H1 (cell line): ENCODE measurements around the gene GALNT5. TPM values are rescaled to one million over a fixed set of nuclear protein-coding genes. Genes with fewer than 3 reads are reported as not detected.

ENCODE experiments used
- CTCF ChIA-PET: fragments of 300-600 bp; sonication (Branson Sonifier 250); formaldehyde crosslinking; loops from one replicate; lab custom pipeline; 2021; ENCODE audit not compliant: partially characterized antibody; lab: Charles Lee
- POLR2A ChIA-PET: fragments of 300-600 bp; sonication (Branson Sonifier 250); formaldehyde crosslinking; loops from one replicate; lab custom pipeline; 2021; ENCODE audit warnings: inconsistent platforms; ENCODE audit not compliant: partially characterized antibody; lab: Charles Lee
- DNase-seq, 2 experiments: peaks; one replicate each; pipeline versions ENCODE4 v3.0.0 to v3.0.0-alpha.2; 2010 to 2022; ENCODE audit warnings: low spot score in 2 of 2, low read depth in 1 of 2, mixed read lengths in 1 of 2
- FAIRE-seq: peaks from 2 replicates; lab custom pipeline; 2011; peaks lifted over from hg19 to GRCh38; lab: Jason Lieb, UNC
- H2AFZ ChIP-seq: 2 replicates; pipeline ENCODE4 v1.8.1; 2012; ENCODE audit warnings: low read length, inconsistent platforms
- H2AK5ac ChIP-seq: 2 replicates; pipeline ENCODE4 v1.6.1; 2013; ENCODE audit warnings: low read depth, low read length
- H2BK120ac ChIP-seq: replicated peaks from 2 replicates; pipeline ENCODE3; 2013; ENCODE audit warnings: low read depth, low read length, inconsistent platforms
- H2BK12ac ChIP-seq: 2 replicates; pipeline ENCODE4 v1.6.1; 2013; ENCODE audit warnings: low read depth, low read length
- H2BK15ac ChIP-seq: 2 replicates; pipeline ENCODE4 v1.6.1; 2013; ENCODE audit warnings: low read length
- H2BK20ac ChIP-seq: 2 replicates; pipeline ENCODE4 v1.6.1; 2013; ENCODE audit warnings: low read length
- H2BK5ac ChIP-seq: 2 replicates; pipeline ENCODE4 v1.6.1; 2013; ENCODE audit warnings: low read depth, low read length
- H3K14ac ChIP-seq: 2 replicates; pipeline ENCODE4 v1.6.1; 2013; ENCODE audit warnings: inconsistent platforms; ENCODE audit not compliant: insufficient read length
- H3K18ac ChIP-seq: 2 replicates; pipeline ENCODE4 v1.6.1; 2013; ENCODE audit warnings: low read length; ENCODE audit errors: extremely low read depth
- H3K23ac ChIP-seq: 2 replicates; pipeline ENCODE4 v1.6.1; 2013; ENCODE audit warnings: inconsistent platforms; ENCODE audit not compliant: insufficient read length
- H3K23me2 ChIP-seq: 2 replicates; pipeline ENCODE4 v1.6.1; 2013; ENCODE audit warnings: low read depth, low read length
- H3K27ac ChIP-seq: 2 replicates; pipeline ENCODE4 v1.6.1; 2011; ENCODE audit warnings: low read depth, low read length, inconsistent platforms
- H3K27me3 ChIP-seq, 4 experiments: replicated peaks in 1 of 4; 1 replicate in 1 of 4; 2 replicates in 3 of 4; pipeline versions ENCODE4 v1.6.1 to v1.8.1; 2011 to 2013; ENCODE audit warnings: low read length in 3 of 4, mild to moderate bottlenecking in 3 of 4, inconsistent platforms in 2 of 4, mixed read lengths in 2 of 4, moderate library complexity in 1 of 4; ENCODE audit not compliant: control insufficient read depth in 3 of 4, insufficient read depth in 3 of 4; ENCODE audit errors: extremely low read depth in 1 of 4
- H3K36me3 ChIP-seq, 4 experiments: 2 replicates each; pipeline versions ENCODE4 v1.6.1 to v1.8.1; 2011 to 2013; ENCODE audit warnings: mild to moderate bottlenecking in 4 of 4, low read length in 3 of 4, moderate library complexity in 2 of 4, control low read depth in 1 of 4, inconsistent platforms in 1 of 4; ENCODE audit not compliant: insufficient read depth in 4 of 4, control insufficient read depth in 2 of 4
- H3K4ac ChIP-seq: replicated peaks from 2 replicates; pipeline ENCODE3; 2013; ENCODE audit warnings: low read length, low read depth, mixed read lengths, inconsistent platforms; ENCODE audit not compliant: insufficient read length
- H3K4me1 ChIP-seq, 4 experiments: replicated peaks in 1 of 4; 1 replicate in 1 of 4; 2 replicates in 3 of 4; pipeline versions ENCODE4 v1.6.1 to v1.8.1; 2011 to 2013; ENCODE audit warnings: low read length in 3 of 4, inconsistent platforms in 2 of 4, mixed read lengths in 1 of 4; ENCODE audit not compliant: insufficient read depth in 4 of 4, control insufficient read depth in 3 of 4
- H3K4me2 ChIP-seq, 2 experiments: 2 replicates each; pipeline versions ENCODE4 v1.6.1 to v1.8.1; 2011 to 2013; ENCODE audit warnings: low read depth in 2 of 2, low read length in 2 of 2, control low read depth in 1 of 2, inconsistent platforms in 1 of 2, mild to moderate bottlenecking in 1 of 2; ENCODE audit not compliant: insufficient read depth in 1 of 2
- H3K4me3 ChIP-seq, 4 experiments: fragments of 200-600, 300-600 bp in 1 of 4; sonication (generic), shearing (Covaris generic), sonication (Bioruptor Twin) in 1 of 4; 2 replicates each; pipeline versions ENCODE4 v1.5.1 to v1.8.1; 2011 to 2016; ENCODE audit warnings: low read length in 4 of 4, low read depth in 3 of 4, control low read depth in 2 of 4, inconsistent platforms in 2 of 4, mild to moderate bottlenecking in 2 of 4, mixed read lengths in 1 of 4, moderate library complexity in 1 of 4; ENCODE audit not compliant: insufficient read depth in 2 of 4; ENCODE audit errors: extremely low read depth in 1 of 4
- H3K56ac ChIP-seq: replicated peaks from 2 replicates; pipeline ENCODE3; 2013; ENCODE audit warnings: low read depth, mild to moderate bottlenecking, mixed read lengths, low read length, inconsistent platforms; ENCODE audit not compliant: insufficient read length
- H3K79me1 ChIP-seq: 2 replicates; pipeline ENCODE4 v1.6.1; 2013; ENCODE audit warnings: low read depth, low read length, control low read depth
- H3K79me2 ChIP-seq, 2 experiments: 2 replicates each; pipeline versions ENCODE4 v1.6.1 to v1.8.1; 2012 to 2013; ENCODE audit warnings: low read length in 2 of 2, mild to moderate bottlenecking in 2 of 2, inconsistent platforms in 1 of 2; ENCODE audit not compliant: insufficient read depth in 2 of 2, control insufficient read depth in 1 of 2
- H3K9ac ChIP-seq, 4 experiments: replicated peaks in 1 of 4; 1 replicate in 1 of 4; 2 replicates in 3 of 4; pipeline versions ENCODE4 v1.6.1 to v1.8.1; 2011 to 2013; ENCODE audit warnings: low read depth in 3 of 4, low read length in 3 of 4, control low read depth in 2 of 4, mild to moderate bottlenecking in 2 of 4, moderate library complexity in 2 of 4, inconsistent platforms in 1 of 4; ENCODE audit errors: extremely low read depth in 1 of 4
- H3K9me3 ChIP-seq, 2 experiments: 2 replicates each; pipeline versions ENCODE4 v1.6.1 to v1.8.1; 2012 to 2013; ENCODE audit warnings: mild to moderate bottlenecking in 2 of 2, moderate library complexity in 2 of 2, control low read depth in 1 of 2, inconsistent platforms in 1 of 2, low read depth in 1 of 2, low read length in 1 of 2, mixed read lengths in 1 of 2; ENCODE audit not compliant: insufficient read depth in 2 of 2
- H4K20me1 ChIP-seq, 2 experiments: replicated peaks in 1 of 2; 2 replicates each; pipeline versions ENCODE3 to v1.8.1; 2011 to 2013; ENCODE audit warnings: inconsistent platforms in 2 of 2, low read length in 2 of 2, mild to moderate bottlenecking in 1 of 2; ENCODE audit not compliant: insufficient read depth in 2 of 2, control insufficient read depth in 1 of 2
- H4K5ac ChIP-seq: 2 replicates; pipeline ENCODE4 v1.6.1; 2013; ENCODE audit warnings: low read length, low read depth, mixed read lengths, inconsistent platforms; ENCODE audit not compliant: insufficient read length
- H4K8ac ChIP-seq: 2 replicates; pipeline ENCODE4 v1.8.0; 2013; ENCODE audit warnings: mild to moderate bottlenecking, moderate library complexity, low read length, inconsistent platforms; ENCODE audit not compliant: insufficient read depth; ENCODE audit errors: extremely low read depth
- H4K91ac ChIP-seq: replicated peaks from 2 replicates; pipeline ENCODE3; 2013; ENCODE audit warnings: low read length, mixed read lengths, inconsistent platforms; ENCODE audit not compliant: insufficient read length
- BCL11A ChIP-seq, 2 experiments: IDR thresholded peaks; one replicate each; pipeline ENCODE4 v1.6.1; 2011; ENCODE audit warnings: low read depth in 2 of 2, low read length in 2 of 2, mild to moderate bottlenecking in 2 of 2
- E2F6 ChIP-seq: IDR thresholded peaks from 2 replicates; pipeline ENCODE4 v1.6.1; 2012; ENCODE audit warnings: inconsistent platforms
- GTF2F1 ChIP-seq: IDR thresholded peaks from 2 replicates; pipeline ENCODE4 v1.6.1; 2012; ENCODE audit warnings: low read depth, low read length, improper control_type of control experiment, borderline replicate concordance
- JUND ChIP-seq: IDR thresholded peaks from 2 replicates; pipeline ENCODE4 v1.6.1; 2011; ENCODE audit warnings: mild to moderate bottlenecking, improper control_type of control experiment, low read length
- KDM5A ChIP-seq: fragments of 200-600 bp; IDR thresholded peaks from 2 replicates; pipeline ENCODE4 v1.7.1; 2012; ENCODE audit warnings: mild to moderate bottlenecking, low read length, inconsistent platforms, mixed read lengths
- NANOG ChIP-seq: IDR thresholded peaks from 2 replicates; pipeline ENCODE4 v1.6.1; 2011; ENCODE audit warnings: low read length, low read depth, mild to moderate bottlenecking, inconsistent platforms; ENCODE audit not compliant: insufficient read depth, poor library complexity, severe bottlenecking
- POLR2A ChIP-seq, 2 experiments: IDR thresholded peaks; 1 replicate in 1 of 2; 2 replicates in 1 of 2; pipeline ENCODE4 v1.6.1; 2011; ENCODE audit warnings: low read depth in 2 of 2, low read length in 2 of 2, mild to moderate bottlenecking in 2 of 2; ENCODE audit errors: control extremely low read depth in 1 of 2
- TAF1 ChIP-seq: IDR thresholded peaks from 2 replicates; pipeline ENCODE4 v1.6.1; 2011; ENCODE audit warnings: mild to moderate bottlenecking, low read depth, low read length
- USF2 ChIP-seq: IDR thresholded peaks from 2 replicates; pipeline ENCODE4 v1.6.1; 2011; ENCODE audit warnings: low read length, improper control_type of control experiment
- YY1 ChIP-seq: IDR thresholded peaks from 2 replicates; pipeline ENCODE4 v1.6.1; 2011; ENCODE audit warnings: low read depth, mild to moderate bottlenecking, low read length
- WGBS, 2 experiments: shearing (Covaris generic) in 1 of 2; methylation state at CpG; one replicate each; pipeline versions ENCODE4 v1.1.6 to v1.1.7; 2013 to 2015; ENCODE audit warnings: low lambda C conversion rate in 2 of 2, mixed read lengths in 2 of 2, inconsistent platforms in 1 of 2, low coverage in 1 of 2, missing lambda C conversion rate in 1 of 2; ENCODE audit not compliant: insufficient replicate concordance in 2 of 2, insufficient coverage in 1 of 2, insufficient read length in 1 of 2; ENCODE audit errors: extremely low coverage in 1 of 2, missing lambda C conversion rate in 1 of 2; 5-methylcytosine and 5-hydroxymethylcytosine counted together
- polyA plus RNA-seq, 7 experiments: library from polyadenylated mRNA; depleted of rRNA in 3 of 7; stranded (reverse) in 5 of 7; unstranded in 2 of 7; fragments of >200 nt in 5 of 7; fragments of 200-250 nt in 2 of 7; gene quantifications; 1 replicate in 5 of 7; 2 replicates in 1 of 7; 4 replicates in 1 of 7; pipeline versions ENCODE4 v1.2.1 to v1.2.3, GENCODE V29; 2011 to 2013; ENCODE audit warnings: missing spikeins in 2 of 7, mixed read lengths in 2 of 7
- total RNA-seq: library from RNA; stranded (reverse); fragmentation: NEBNext Ultra II Directional; extraction: Animal tissue kit (Norgen Biotek cat#: 25700); gene quantifications from 2 replicates; pipeline ENCODE4 v1.2.1, GENCODE V29; 2021
- TF ChIP-seq, protein P1 (sequence below): IDR thresholded peaks from 2 replicates; pipeline ENCODE4 v1.6.1; 2012; ENCODE audit warnings: low read length, inconsistent platforms

The GALNT5 gene
- total and polyA plus RNA-seq, 2 of the 8 experiments (the other 6 are each of a cell fraction or from before 2014, with no cell fraction given), result 0.02 to 0.06 TPM

DNA sequence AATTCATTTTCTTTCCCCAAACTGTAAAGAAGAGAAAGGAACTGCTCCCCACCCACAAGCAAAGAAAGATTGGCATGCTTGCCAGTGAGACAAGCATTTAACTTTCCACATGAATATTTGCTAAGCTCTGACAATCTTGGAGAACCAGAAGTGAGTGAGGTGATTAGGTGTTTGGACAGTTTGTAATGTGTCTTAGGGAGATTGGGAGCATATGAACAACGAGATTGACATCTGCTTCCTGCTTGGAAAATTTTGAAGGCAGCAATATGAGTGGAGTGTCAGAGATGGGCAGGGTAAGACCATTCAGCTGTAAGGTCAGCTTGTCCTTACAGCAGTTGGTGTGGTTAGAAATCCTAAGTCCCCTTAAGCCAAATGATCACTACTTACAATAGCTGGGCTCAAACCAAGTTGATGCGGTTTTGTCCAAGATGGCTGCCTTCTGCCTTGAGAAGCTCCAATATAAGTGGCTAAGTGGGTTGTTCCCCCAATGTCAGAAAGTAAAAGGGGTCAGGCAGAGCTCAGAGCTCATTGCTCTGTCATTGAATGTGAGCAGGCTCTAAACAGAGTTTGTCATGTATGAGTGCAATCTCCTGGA, 36.0 kb upstream of the GALNT5 start:
- Histone ChIP-seq H3K27ac (no peak overlapping the region), H3K56ac (no peak overlapping the region), H3K79me1 (no peaks in the 10 kb centered on the region), H3K9ac (no peak overlapping the region), H4K8ac (no peak overlapping the region), H3K4me3 (no peak overlapping the region), H3K27me3 (no peaks in the 10 kb centered on the region), H2BK12ac (no peak overlapping the region), H3K79me2 (no peaks in the 10 kb centered on the region), H4K20me1 (no peaks in the 10 kb centered on the region), H2BK5ac (no peak overlapping the region), H3K36me3 (no peaks in the 10 kb centered on the region), H2AK5ac (no peak overlapping the region), H2AFZ (no peak overlapping the region), H3K4ac (no peak overlapping the region), H3K18ac (no peak overlapping the region), H3K9me3 (no peaks in the 10 kb centered on the region), H2BK20ac (no peak overlapping the region), H2BK120ac (no peak overlapping the region), H3K4me2 (no peak overlapping the region), H4K91ac (no peak overlapping the region), H3K4me1 (no peaks in the 10 kb centered on the region), H2BK15ac (no peak overlapping the region), H4K5ac (no peak overlapping the region), H3K23ac (no peak overlapping the region), H3K14ac (no peak overlapping the region), H3K23me2 (no peaks in the 10 kb centered on the region)
- FAIRE-seq (no peak), DNase-seq (no peak)
- ChIA-PET CTCF (interaction anchor here (1.0 to 1.1 kb wide), 2 partner anchors 28 to 115 kb away, joined by 3 read pairs; no protein-coding TSS in a partner anchor), POLR2A (no interaction called here)
- 80% methylated on average over 2 of the region's 2 CpGs; no CpG with 5 or more reads in 1 of the 2 experiments for WGBS, 2 experiments
- TF ChIP-seq TAF1 (no peak), NANOG (no peak), POLR2A (IDR thresholded peaks at IDR 0.05; ENCODE audit: control extremely low read depth in 1 of 2, low read depth in 2 of 2, low read length in 2 of 2) (no peak), USF2 (no peak), BCL11A (IDR thresholded peaks at IDR 0.05; ENCODE audit: low read depth in 2 of 2, low read length in 2 of 2) (no peak), YY1 (no peak), GTF2F1 (no peak), KDM5A (no peak), E2F6 (no peak), JUND (no peak)
- TF ChIP-seq, protein P1, sequence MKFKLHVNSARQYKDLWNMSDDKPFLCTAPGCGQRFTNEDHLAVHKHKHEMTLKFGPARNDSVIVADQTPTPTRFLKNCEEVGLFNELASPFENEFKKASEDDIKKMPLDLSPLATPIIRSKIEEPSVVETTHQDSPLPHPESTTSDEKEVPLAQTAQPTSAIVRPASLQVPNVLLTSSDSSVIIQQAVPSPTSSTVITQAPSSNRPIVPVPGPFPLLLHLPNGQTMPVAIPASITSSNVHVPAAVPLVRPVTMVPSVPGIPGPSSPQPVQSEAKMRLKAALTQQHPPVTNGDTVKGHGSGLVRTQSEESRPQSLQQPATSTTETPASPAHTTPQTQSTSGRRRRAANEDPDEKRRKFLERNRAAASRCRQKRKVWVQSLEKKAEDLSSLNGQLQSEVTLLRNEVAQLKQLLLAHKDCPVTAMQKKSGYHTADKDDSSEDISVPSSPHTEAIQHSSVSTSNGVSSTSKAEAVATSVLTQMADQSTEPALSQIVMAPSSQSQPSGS, result no peak
